Testis (tissue), 2 donors: Measurements from ENCODE around the gene RPTOR.

Experiments
- CTCF ChIP-seq, 3 experiments: fragments of 450-650 bp in 2 of 3; fragments of 200-600 bp in 1 of 3; sonication (generic) in 1 of 3; IDR thresholded peaks; one replicate each; pipeline ENCODE4 v1.5.1; 2016 to 2019; ENCODE audit warnings: antibody characterized with exemption in 3 of 3, mild to moderate bottlenecking in 2 of 3, moderate library complexity in 1 of 3
- POLR2A ChIP-seq: fragments of 450-650 bp; IDR thresholded peaks from one replicate; pipeline ENCODE4 v1.6.1; 2017; ENCODE audit warnings: antibody characterized with exemption, mild to moderate bottlenecking, moderate library complexity

- TF ChIP-seq CTCF (IDR thresholded peaks at IDR 0.05): no peak
- TF ChIP-seq POLR2A: no peak
These were observed 234.1 kb downstream of the RPTOR start for GRCh38 chr17:80778716-80779115.
